Endodermal cell (in vitro differentiated cells): ENCODE data around the gene NANOG. TPM values are rescaled to one million over a fixed set of nuclear protein-coding genes. Genes with fewer than 3 reads are reported as not detected.
"Not testable (repeated sequence)": the region's sequence is repeated elsewhere in the genome, so short reads cannot be mapped to it uniquely, and the experiment has no call there.

Source experiments
- DNase-seq: peaks from one replicate; pipeline ENCODE4 v3.0.0-alpha.2; 2017
- H3K27ac ChIP-seq: 2 replicates; pipeline ENCODE4 v1.5.1; 2013; ENCODE audit warnings: mild to moderate bottlenecking, low read depth, low read length, moderate library complexity
- H3K27me3 ChIP-seq: 2 replicates; pipeline ENCODE4 v1.6.1; 2013; ENCODE audit warnings: mild to moderate bottlenecking, low read length, moderate library complexity; ENCODE audit not compliant: insufficient read depth, control insufficient read depth, poor library complexity, severe bottlenecking
- H3K36me3 ChIP-seq: 2 replicates; pipeline ENCODE4 v1.7.0; 2013; ENCODE audit warnings: mild to moderate bottlenecking, low read length, moderate library complexity; ENCODE audit not compliant: control insufficient read depth, insufficient read depth
- H3K4me1 ChIP-seq: one replicate; pipeline ENCODE4 v1.7.0; 2013; ENCODE audit warnings: low read length; ENCODE audit not compliant: control insufficient read depth, insufficient read depth
- H3K4me3 ChIP-seq: 2 replicates; pipeline ENCODE4 v1.5.1; 2013; ENCODE audit warnings: mild to moderate bottlenecking, low read length, moderate library complexity
- H3K9ac ChIP-seq: 2 replicates; pipeline ENCODE4 v1.6.1; 2013; ENCODE audit warnings: mild to moderate bottlenecking, low read length, moderate library complexity; ENCODE audit not compliant: poor library complexity, severe bottlenecking; ENCODE audit errors: extremely low read depth
- H3K9me3 ChIP-seq: 2 replicates; pipeline ENCODE4 v1.6.1; 2013; ENCODE audit warnings: mild to moderate bottlenecking, low read length, moderate library complexity; ENCODE audit not compliant: control insufficient read depth
- H3K27ac Mint-ChIP-seq: 2 replicates; pipeline ENCODE4 v1.8.0; 2020; ENCODE audit warnings: mixed read lengths
- H3K27me3 Mint-ChIP-seq: 2 replicates; pipeline ENCODE4 v1.8.0; 2021; ENCODE audit warnings: mild to moderate bottlenecking, mixed read lengths; ENCODE audit not compliant: insufficient read depth
- H3K36me3 Mint-ChIP-seq: 2 replicates; pipeline ENCODE4 v1.8.0; 2020; ENCODE audit warnings: low read depth, mixed read lengths
- H3K4me1 Mint-ChIP-seq: 2 replicates; pipeline ENCODE4 v1.8.0; 2020; ENCODE audit warnings: mixed read lengths
- H3K4me3 Mint-ChIP-seq: 2 replicates; pipeline ENCODE4 v1.8.0; 2020; ENCODE audit warnings: mild to moderate bottlenecking, moderate library complexity, mixed read lengths
- H3K9me3 Mint-ChIP-seq: 2 replicates; pipeline ENCODE4 v1.8.0; 2020; ENCODE audit warnings: mild to moderate bottlenecking, mixed read lengths
- CTCF ChIP-seq: fragments of 200-600 bp; sonication (generic); conservative IDR thresholded peaks from 2 replicates; pipeline ENCODE4 v1.5.0; 2021; ENCODE audit warnings: antibody characterized with exemption, mild to moderate bottlenecking
- WGBS, 2 experiments: methylation state at CpG; one replicate each; pipeline versions ENCODE4 v1.1.5 to v1.1.7; 2013; ENCODE audit warnings: missing lambda C conversion rate in 2 of 2, mixed read lengths in 1 of 2; ENCODE audit not compliant: insufficient coverage in 1 of 2, insufficient read length in 1 of 2; 5-methylcytosine and 5-hydroxymethylcytosine counted together
- total RNA-seq, 2 donors: library from RNA; stranded (reverse); fragmentation: NEBNext Ultra II Directional in 1 of 2; extraction: Animal tissue kit (Norgen Biotek cat#: 25700) in 1 of 2; gene quantifications; 2 replicates in 1 of 2; 3 replicates in 1 of 2; pipeline ENCODE4 v1.2.1, GENCODE V29; 2021

NANOG gene
- total RNA-seq, 2 donors from 2014 or later: 6.1 to 79.5 TPM

- TF ChIP-seq CTCF: no peak
- peaks cover 28% of the 10 kb centered on the region for H3K4me1 Mint-ChIP-seq
- Histone ChIP-seq H3K27ac (no peak overlapping the region), H3K4me1 (no peaks in the 10 kb centered on the region), H3K9me3 (no peaks in the 10 kb centered on the region), H3K9ac (no peak overlapping the region), H3K4me3 (no peak overlapping the region), H3K27me3 (no peaks in the 10 kb centered on the region), H3K36me3 (peaks cover 5% of the 10 kb centered on the region)
- H3K27me3 Mint-ChIP-seq: no peaks in the 10 kb centered on the region
- H3K36me3 Mint-ChIP-seq: peaks cover 39% of the 10 kb centered on the region
- no peaks in the 10 kb centered on the region for H3K9me3 Mint-ChIP-seq
- H3K27ac Mint-ChIP-seq: peak overlapping the region; percentile 88
- no peak overlapping the region for H3K4me3 Mint-ChIP-seq
- DNase-seq: peak; percentile 66
- WGBS, 2 experiments: 84 to 88% methylated on average over 5 to 10 of the region's 12 CpGs
Observed at GRCh38 chr12:7797698-7798398, 8.6 kb downstream of the NANOG start.

- WGBS, 2 experiments: 67% methylated on average over 1 of the region's 4 CpGs; no CpG with 5 or more reads in 1 of the 2 experiments
- H3K27ac ChIP-seq: not testable (repeated sequence)
Observed at GRCh38 chr12:7798750-7799308, 9.6 kb downstream of the NANOG start.

GRCh38 chr12:7801460-7801859 lies 12.3 kb downstream of the NANOG start:
- Mint-ChIP-seq H3K27me3 (no peaks in the 10 kb centered on the region), H3K4me3 (no peak overlapping the region), H3K4me1 (peaks cover 35% of the 10 kb centered on the region), H3K27ac (no peak overlapping the region), H3K9me3 (no peaks in the 10 kb centered on the region), H3K36me3 (peaks cover 21% of the 10 kb centered on the region)
- no peaks in the 10 kb centered on the region for H3K27me3 ChIP-seq
- H3K9ac ChIP-seq: no peak overlapping the region
- H3K4me3 ChIP-seq: no peak overlapping the region
- H3K9me3 ChIP-seq: no peaks in the 10 kb centered on the region
- no peak for DNase-seq
- no peaks in the 10 kb centered on the region for H3K36me3 ChIP-seq
- H3K27ac ChIP-seq: no peak overlapping the region
- H3K4me1 ChIP-seq: no peaks in the 10 kb centered on the region
- WGBS, 2 experiments: 63 to 66% methylated on average over 4 of the region's 4 CpGs
- TF ChIP-seq CTCF: no peak

More at GRCh38 chr12:7798750-7799308, 9.6 kb downstream of the NANOG start:
- peaks cover 34% of the 10 kb centered on the region for H3K36me3 Mint-ChIP-seq
- not testable (repeated sequence) for H3K27me3 Mint-ChIP-seq, H3K4me3 ChIP-seq, DNase-seq, H3K9me3 ChIP-seq, H3K9me3 Mint-ChIP-seq, H3K36me3 ChIP-seq, H3K4me3 Mint-ChIP-seq, H3K4me1 ChIP-seq, H3K27me3 ChIP-seq, H3K9ac ChIP-seq
- peaks cover 28% of the 10 kb centered on the region for H3K4me1 Mint-ChIP-seq
- H3K27ac Mint-ChIP-seq: peak overlapping the region; percentile 86

- H3K27ac ChIP-seq, H3K4me1 Mint-ChIP-seq, H3K9ac ChIP-seq, H3K36me3 Mint-ChIP-seq, H3K4me1 ChIP-seq, DNase-seq, H3K4me3 Mint-ChIP-seq, H3K27ac Mint-ChIP-seq, H3K36me3 ChIP-seq, H3K9me3 Mint-ChIP-seq, H3K9me3 ChIP-seq, H3K27me3 Mint-ChIP-seq, H3K27me3 ChIP-seq, H3K4me3 ChIP-seq: not testable (repeated sequence)
- 91 to 96% methylated on average over 5 to 6 of the region's 6 CpGs for WGBS, 2 experiments
Observed at GRCh38 chr12:7806319-7806718, 17.1 kb downstream of the NANOG start.
